Heart right ventricle (tissue), 16 donors: ENCODE measurements around the gene FRS3. TPM values are rescaled to one million over a fixed set of nuclear protein-coding genes. Genes with fewer than 3 reads are reported as not detected.

Experiments
- ATAC-seq, 8 donors: fragments of 200-7000 bp; cut with Tn5 transposase; one replicate each; pipeline ENCODE4 v1.9.1; 2020; ENCODE audit warnings: mild to moderate bottlenecking in 8 of 8, moderate library complexity in 8 of 8, moderate number of reproducible peaks in 1 of 8
- DNase-seq, 2 donors: peaks; one replicate each; pipeline ENCODE4 v3.0.0-alpha.2; 2020
- H3K27ac ChIP-seq, 10 donors: fragments of 200-600 bp; sonication (generic) in 2 of 10; one replicate each; pipeline versions ENCODE4 v1.5.0 to v1.8.0; 2020 to 2022; ENCODE audit warnings: mild to moderate bottlenecking in 3 of 10
- H3K27me3 ChIP-seq, 7 donors: fragments of 200-600 bp; one replicate each; pipeline ENCODE4 v1.8.0; 2021 to 2022; ENCODE audit warnings: mild to moderate bottlenecking in 2 of 7
- H3K36me3 ChIP-seq, 9 donors: fragments of 200-600 bp; sonication (generic) in 1 of 9; one replicate each; pipeline versions ENCODE4 v1.5.0 to v1.8.0; 2020 to 2022; ENCODE audit warnings: mild to moderate bottlenecking in 2 of 9
- H3K4me1 ChIP-seq, 9 donors: fragments of 200-600 bp; sonication (generic) in 1 of 9; one replicate each; pipeline versions ENCODE4 v1.5.0 to v1.8.0; 2020 to 2022; ENCODE audit warnings: mild to moderate bottlenecking in 4 of 9
- H3K4me3 ChIP-seq, 10 donors: fragments of 200-600 bp; sonication (generic) in 2 of 10; one replicate each; pipeline versions ENCODE4 v1.5.0 to v1.8.0; 2020 to 2022; ENCODE audit warnings: mild to moderate bottlenecking in 7 of 10, moderate library complexity in 2 of 10
- H3K9me3 ChIP-seq, 11 donors: fragments of 200-600 bp in 10 of 11; sonication (generic) in 2 of 11; one replicate each; pipeline versions ENCODE4 v1.5.0 to v1.8.0; 2013 to 2022; ENCODE audit warnings: mild to moderate bottlenecking in 2 of 11, control low read depth in 1 of 11, moderate library complexity in 1 of 11
- CTCF ChIP-seq, 9 donors: fragments of 200-600 bp; sonication (generic) in 2 of 9; IDR thresholded peaks; one replicate each; pipeline versions ENCODE4 v1.5.0 to v1.8.0; 2021 to 2022; ENCODE audit warnings: antibody characterized with exemption in 9 of 9, mild to moderate bottlenecking in 5 of 9, moderate library complexity in 1 of 9
- WGBS, 2 donors: extraction: QIAGEN DNeasy Blood & Tissue Kit; methylation state at CpG; one replicate each; pipeline ENCODE4 v1.1.7; 2013; ENCODE audit warnings: inconsistent platforms in 1 of 2; 5-methylcytosine and 5-hydroxymethylcytosine counted together
- intact Hi-C, 10 donors: fragments of 100-400 bp; cut with DNase I; formaldehyde crosslinking; loops; one replicate each; pipeline versions ENCODE4 v1.11.1 to v1.14.2; 2022
- polyA plus RNA-seq, 2 donors: library from polyadenylated mRNA; stranded (reverse); fragments of 200-250 nt; gene quantifications; one replicate each; pipeline ENCODE4 v1.2.3, GENCODE V29; 2013
- total RNA-seq, 10 donors: library from RNA; stranded (reverse); fragmentation: NEBNext Ultra II Directional in 3 of 10; extraction: Animal tissue kit (Norgen Biotek cat#: 25700) in 3 of 10; gene quantifications; one replicate each; pipeline versions ENCODE4 v1.2.1 to v1.2.4, GENCODE V29; 2021 to 2023
- donor health status: Arrhythmogenic right ventricular cardiomyopathy.
- donor health status: ischemic (EF 13 %, LVEDD 7.1; RV severe dilation, severe dysfunction).
- donor health status: healthy with polysubstance abuse.
- donor health status: DM: no; HTN: yes; CAD: no.
- donor health status: DM: no; HTN: no; CAD: no.
- donor health status: ischemic (EF 25% LVEDD 6.9; RV normal size, moderate dysfunction).
- donor health status: ischemic (EF 25% LVEDD 5.7; RV mildly dilated, moderate dysfunction).
- donor health status: healthy.
- donor health status: DM: yes; HTN: yes; CAD: no.
- donor health status: Ischemic cardiomyopathy.
- donor health status: ischemic (EF 35%, LVEDD 5.7; RV mildly dilated, moderate dysfunction).
- donor health status: nonischemic (EF 11% LVEDD 7.7; RV severe dilation, severe dysfunction).
- donor health status: DM: yes; HTN: yes; CAD: no.
- donor health status: PGD.
- donor health status: ischemic (EF 29% LVEDD 5.4; RV normal size, mild dysfunction).
- donor health status: nonischemic (EF 23%, LVEDD 6.1; RV moderate dilation, normal function).

FRS3 gene
- total and polyA plus RNA-seq, 12 donors: 2.8 to 8.7 (median 5.8) TPM

DNA sequence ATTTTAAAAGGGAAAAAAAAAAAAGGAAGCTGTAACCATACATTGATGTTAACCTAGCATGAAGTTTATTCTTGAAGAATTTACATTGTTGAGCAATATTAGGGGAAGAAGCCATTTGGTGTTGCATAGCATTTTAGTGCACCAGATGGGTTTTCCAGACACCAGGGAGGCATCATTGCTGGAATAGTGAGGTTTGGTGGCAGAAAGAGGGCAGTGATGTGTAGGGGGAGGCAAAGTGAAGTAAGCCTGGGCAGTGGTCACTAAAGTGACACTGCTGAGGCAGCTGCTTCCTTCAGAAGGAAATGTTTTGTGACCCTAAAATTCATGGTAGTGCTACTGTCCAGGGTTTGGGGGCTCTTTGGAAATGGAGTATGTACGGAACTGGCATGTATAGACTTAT is 10.3 kb upstream of the FRS3 start:
- H3K27ac ChIP-seq: no peak overlapping the region
- 96 to 100% methylated on average over 1 of the region's 1 CpG for WGBS, 2 donors
- no peaks in the 10 kb centered on the region for H3K27me3 ChIP-seq
- TF ChIP-seq CTCF (IDR thresholded peaks at IDR 0.05): no peak
- H3K4me3 ChIP-seq: no peak overlapping the region
- no peak for DNase-seq
- ATAC-seq: no peak
- H3K4me1 ChIP-seq: peaks cover 10 to 64% (median 43%) of the 10 kb centered on the region in 9 donors
- intact Hi-C loops: loop anchor here in 2 of 10 donors (10.0 kb wide), 2 partner anchors 105 to 115 kb away; partner anchors contain the start of gene USP49 (in 1 of the 2)
- H3K9me3 ChIP-seq: no peaks in the 10 kb centered on the region
- H3K36me3 ChIP-seq: peaks cover 0 to 69% (median 14%) of the 10 kb centered on the region in 9 donors

DNA sequence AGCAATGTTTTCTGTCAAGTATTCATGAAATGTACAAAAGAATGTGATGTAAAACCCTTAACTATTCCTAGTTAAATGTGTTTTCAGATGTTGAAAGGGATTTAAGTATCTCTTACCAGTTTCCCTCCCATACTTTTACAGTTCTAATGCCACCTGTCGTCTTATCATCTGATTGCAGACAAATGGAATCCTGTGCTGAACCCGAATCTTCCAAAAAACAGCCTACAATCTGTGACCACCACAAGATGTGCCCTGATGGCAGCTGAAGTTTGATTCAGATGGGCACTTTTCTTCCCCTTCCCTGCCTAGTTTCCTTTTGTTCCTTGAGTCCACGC is 9.7 kb upstream of the FRS3 start:
- Histone ChIP-seq H3K4me3 (peak overlapping the region in 2 of 10 donors; percentile 19 to 96), H3K27me3 (no peaks in the 10 kb centered on the region), H3K4me1 (peaks cover 12 to 68% (median 45%) of the 10 kb centered on the region in 9 donors), H3K9me3 (no peaks in the 10 kb centered on the region), H3K36me3 (peaks cover 0 to 69% (median 14%) of the 10 kb centered on the region in 9 donors), H3K27ac (peak overlapping the region in 2 of 10 donors; percentile 21 to 49)
- no peak for DNase-seq
- intact Hi-C loops: loop anchor here in 6 of 10 donors (5.0 to 10.0 kb wide), 7 partner anchors 105 to 425 kb away; partner anchors contain the start of genes BYSL (in 3 of the 6), MED20 (in 3 of the 6), CCND3 (in 2 of the 6) and MRPS10 (in 2 of the 6)
- 64 to 66% methylated on average over 3 of the region's 3 CpGs for WGBS, 2 donors
- no peak for ATAC-seq
- TF ChIP-seq CTCF (IDR thresholded peaks at IDR 0.05): no peak

- Histone ChIP-seq H3K4me3 (peak within 1 kb of the TSS; percentile 54 to 96 (median 80)), H3K27ac (peak within 1 kb of the TSS; percentile 82 to 97 (median 94)), H3K9me3 (no peaks in the 10 kb centered on the region), H3K4me1 (peaks cover 12 to 70% (median 46%) of the 10 kb centered on the region in 9 donors), H3K27me3 (no peaks in the 10 kb centered on the region), H3K36me3 (peaks cover 0 to 60% (median 13%) of the 10 kb centered on the region in 9 donors)
- peak; percentile 95 to 96 for DNase-seq
- TF ChIP-seq CTCF (IDR thresholded peaks at IDR 0.05): peak; percentile 84 to 94 (median 91)
- peak; percentile 83 to 95 (median 90) for ATAC-seq
- 0 to 1% methylated on average over 55 of the region's 55 CpGs for WGBS, 2 donors
- intact Hi-C loops: loop anchor here in 7 of 10 donors (1.0 to 10.0 kb wide), 10 partner anchors 59 to 427 kb away; partner anchors contain the start of genes BYSL (in 7 of the 7), MED20 (in 7 of the 7), CCND3 (in 2 of the 7) and MRPS10 (in 2 of the 7)
Observed at GRCh38 chr6:41787219-41787917, 7.7 kb upstream of the FRS3 start, which contains the start of gene TOMM6. TOMM6 (plus strand) TSS chr6:41787694; CDS start chr6:41787698, 4 bp downstream.

- intact Hi-C loops: loop anchor here in 7 of 10 donors (1.0 to 10.0 kb wide), 10 partner anchors 60 to 428 kb away; partner anchors contain the start of genes BYSL (in 7 of the 7), MED20 (in 7 of the 7), CCND3 (in 2 of the 7) and MRPS10 (in 2 of the 7)
- H3K27me3 ChIP-seq: no peaks in the 10 kb centered on the region
- DNase-seq (peak; percentile 91 to 93), ATAC-seq (peak; percentile 88 to 95 (median 93))
- TF ChIP-seq CTCF (IDR thresholded peaks at IDR 0.05): peak; percentile 78 to 96 (median 90)
- H3K4me1 ChIP-seq: peaks cover 12 to 71% (median 49%) of the 10 kb centered on the region in 9 donors
- H3K27ac ChIP-seq: peak overlapping the region; percentile 82 to 97 (median 94)
- 1% methylated on average over 54 to 58 of the region's 58 CpGs for WGBS, 2 donors
- H3K4me3 ChIP-seq: peak overlapping the region; percentile 54 to 96 (median 80)
- peaks cover 0 to 53% (median 7%) of the 10 kb centered on the region in 9 donors for H3K36me3 ChIP-seq
- no peaks in the 10 kb centered on the region for H3K9me3 ChIP-seq
Observed at GRCh38 chr6:41786451-41787218, 6.9 kb upstream of the FRS3 start.
